Breast epithelium (tissue), 3 donors: ENCODE results near the gene HMGCL.
"Not testable (repeated sequence)": the region's sequence is repeated elsewhere in the genome, so short reads cannot be mapped to it uniquely, and the experiment has no call there.

Experiments
- POLR2A ChIP-seq: fragments of 450-650 bp; IDR thresholded peaks from one replicate; pipeline ENCODE4 v1.6.1; 2016; ENCODE audit warnings: antibody characterized with exemption, mild to moderate bottlenecking, moderate library complexity
- TF ChIP-seq, protein P1 (sequence below), 3 donors: fragments of 450-650 bp; IDR thresholded peaks; one replicate each; pipeline ENCODE4 v1.5.1; 2016 to 2017; ENCODE audit warnings: antibody characterized with exemption in 3 of 3, mild to moderate bottlenecking in 3 of 3, moderate library complexity in 3 of 3

DNA sequence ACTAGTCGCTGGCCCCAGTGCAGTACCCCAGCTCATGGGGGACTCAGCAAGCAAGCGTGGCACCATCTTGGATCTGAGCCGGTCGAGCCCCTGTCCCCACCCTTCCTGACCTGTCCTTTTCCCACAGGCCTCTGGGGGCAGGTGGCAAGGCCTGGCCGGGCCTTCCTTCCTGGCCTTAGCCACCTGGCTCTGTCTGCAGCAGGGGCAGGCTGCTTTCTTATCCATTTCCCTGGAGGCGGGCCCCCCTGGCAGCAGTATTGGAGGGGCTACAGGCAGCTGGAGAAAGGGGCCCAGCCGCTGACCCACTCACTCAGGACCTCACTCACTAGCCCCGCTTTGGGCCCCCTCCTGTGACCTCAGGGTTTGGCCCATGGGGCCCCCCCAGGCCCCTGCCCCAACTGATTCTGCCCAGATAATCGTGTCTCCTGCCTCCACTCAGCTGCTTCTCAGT lies 30.5 kb downstream of the HMGCL start:
- TF ChIP-seq, protein P1, sequence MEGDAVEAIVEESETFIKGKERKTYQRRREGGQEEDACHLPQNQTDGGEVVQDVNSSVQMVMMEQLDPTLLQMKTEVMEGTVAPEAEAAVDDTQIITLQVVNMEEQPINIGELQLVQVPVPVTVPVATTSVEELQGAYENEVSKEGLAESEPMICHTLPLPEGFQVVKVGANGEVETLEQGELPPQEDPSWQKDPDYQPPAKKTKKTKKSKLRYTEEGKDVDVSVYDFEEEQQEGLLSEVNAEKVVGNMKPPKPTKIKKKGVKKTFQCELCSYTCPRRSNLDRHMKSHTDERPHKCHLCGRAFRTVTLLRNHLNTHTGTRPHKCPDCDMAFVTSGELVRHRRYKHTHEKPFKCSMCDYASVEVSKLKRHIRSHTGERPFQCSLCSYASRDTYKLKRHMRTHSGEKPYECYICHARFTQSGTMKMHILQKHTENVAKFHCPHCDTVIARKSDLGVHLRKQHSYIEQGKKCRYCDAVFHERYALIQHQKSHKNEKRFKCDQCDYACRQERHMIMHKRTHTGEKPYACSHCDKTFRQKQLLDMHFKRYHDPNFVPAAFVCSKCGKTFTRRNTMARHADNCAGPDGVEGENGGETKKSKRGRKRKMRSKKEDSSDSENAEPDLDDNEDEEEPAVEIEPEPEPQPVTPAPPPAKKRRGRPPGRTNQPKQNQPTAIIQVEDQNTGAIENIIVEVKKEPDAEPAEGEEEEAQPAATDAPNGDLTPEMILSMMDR (IDR thresholded peaks at IDR 0.05): not testable (repeated sequence)
- not testable (repeated sequence) for TF ChIP-seq POLR2A
